ENCODE results near the gene NBR1. TPM values are rescaled to one million over a fixed set of nuclear protein-coding genes. Genes with fewer than 3 reads are reported as not detected.

The NBR1 gene
- total and polyA plus RNA-seq, 2 of the 8 experiments (the other 6 are each of a cell fraction or from before 2014, with no cell fraction given): 13.5 to 36.0 TPM

DNA sequence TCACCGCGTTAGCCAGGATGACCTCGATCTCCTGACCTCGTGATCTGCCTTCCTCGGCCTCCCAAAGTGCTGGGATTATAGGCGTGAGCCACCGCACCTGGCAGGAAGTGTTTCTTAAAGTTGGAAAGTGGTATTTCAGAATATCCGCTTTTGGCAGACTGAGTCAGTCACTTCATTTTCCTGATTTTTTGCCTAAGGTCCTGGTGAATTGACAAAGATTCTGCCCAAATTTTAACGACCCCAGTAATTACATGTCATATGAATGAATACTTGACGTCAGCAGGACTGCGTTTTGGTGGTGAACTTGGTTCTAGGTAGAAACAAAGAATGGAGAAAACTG, 41.4 kb upstream of the NBR1 start (continued):
- TF ChIP-seq TCF12 (IDR thresholded peaks at IDR 0.05; ENCODE audit: low read depth, low read length): no peak
